Testis (tissue), 2 donors: Measurements from ENCODE around the gene PSTPIP1.

ENCODE experiments used
- CTCF ChIP-seq, 3 experiments: fragments of 450-650 bp in 2 of 3; fragments of 200-600 bp in 1 of 3; sonication (generic) in 1 of 3; IDR thresholded peaks; one replicate each; pipeline ENCODE4 v1.5.1; 2016 to 2019; ENCODE audit warnings: antibody characterized with exemption in 3 of 3, mild to moderate bottlenecking in 2 of 3, moderate library complexity in 1 of 3
- POLR2A ChIP-seq: fragments of 450-650 bp; IDR thresholded peaks from one replicate; pipeline ENCODE4 v1.6.1; 2017; ENCODE audit warnings: antibody characterized with exemption, mild to moderate bottlenecking, moderate library complexity

- TF ChIP-seq CTCF (IDR thresholded peaks at IDR 0.05) (no peak), POLR2A (no peak)
Measured at GRCh38 chr15:77060546-77060945, 65.6 kb downstream of the PSTPIP1 start.
